Measurements from ENCODE around the gene ZCCHC14.

ZCCHC14 gene

GRCh38 chr16:87492721-87493607 lies at the start of gene ZCCHC14:
TSS of gene ZCCHC14 (minus strand) at chr16:87493024. CDS start at chr16:87492238, 786 bp downstream.
- Histone ChIP-seq H3K4me3 (peak within 1 kb of the TSS; percentile 85), H4K20me1 (peaks cover 55% of the 10 kb centered on the region), H3K4me2 (peak within 1 kb of the TSS; percentile 98), H3K27ac (peak within 1 kb of the TSS; percentile 91), H3K4me1 (peaks cover 75% of the 10 kb centered on the region), H3K27me3 (no peaks in the 10 kb centered on the region), H3K36me3 (no peaks in the 10 kb centered on the region), H3K9me3 (no peaks in the 10 kb centered on the region), H3K9ac (peak within 1 kb of the TSS; percentile 89)
- no peak for TF ChIP-seq Cebpa-rat (IDR thresholded peaks at IDR 0.05)

- Histone ChIP-seq H3K4me2 (peak overlapping the region; percentile 88), H3K36me3 (peaks cover 4% of the 10 kb centered on the region; the same call in 1 of the 2 replicates), H3K4me1 (peaks cover 53% of the 10 kb centered on the region), H3K27ac (no peak overlapping the region), H3K27me3 (no peaks in the 10 kb centered on the region), H4K20me1 (no peaks in the 10 kb centered on the region), H3K4me3 (0 out of 2 replicates have a peak overlapping the region, but pooled peaks have one; percentile 15), H3K9ac (no peak overlapping the region), H3K9me3 (peaks cover 24% of the 10 kb centered on the region)
- TF ChIP-seq Cebpa-rat (IDR thresholded peaks at IDR 0.05): no peak
These were observed 49.0 kb upstream of the ZCCHC14 start for GRCh38 chr16:87541872-87542234.

- Histone ChIP-seq H3K4me3 (peak overlapping the region; percentile 44), H3K4me1 (peaks cover 53% of the 10 kb centered on the region), H3K9ac (no peak overlapping the region), H4K20me1 (no peaks in the 10 kb centered on the region), H3K27ac (no peak overlapping the region; the same call in 1 of the 2 replicates), H3K27me3 (no peaks in the 10 kb centered on the region), H3K36me3 (peaks cover 4% of the 10 kb centered on the region; the same call in 1 of the 2 replicates), H3K4me2 (peak overlapping the region; percentile 88), H3K9me3 (peaks cover 19% of the 10 kb centered on the region)
- no peak for TF ChIP-seq Cebpa-rat (IDR thresholded peaks at IDR 0.05)
These were observed 48.5 kb upstream of the ZCCHC14 start for GRCh38 chr16:87541147-87541871.

GRCh38 chr16:87540897-87541146 lies 48.0 kb upstream of the ZCCHC14 start:
- Histone ChIP-seq H3K9me3 (peaks cover 14% of the 10 kb centered on the region), H3K27ac (no peak overlapping the region), H3K9ac (no peak overlapping the region), H3K4me2 (peak overlapping the region; percentile 88), H4K20me1 (no peaks in the 10 kb centered on the region), H3K4me1 (peaks cover 53% of the 10 kb centered on the region), H3K36me3 (no peaks in the 10 kb centered on the region), H3K27me3 (no peaks in the 10 kb centered on the region), H3K4me3 (peak overlapping the region; percentile 44)
- no peak for TF ChIP-seq Cebpa-rat (IDR thresholded peaks at IDR 0.05)

- Histone ChIP-seq H3K27me3 (no peaks in the 10 kb centered on the region), H3K9me3 (peaks cover 9% of the 10 kb centered on the region; the same call in 1 of the 2 replicates), H3K4me3 (no peak overlapping the region), H3K27ac (no peak overlapping the region), H4K20me1 (no peaks in the 10 kb centered on the region), H3K9ac (no peak overlapping the region), H3K4me2 (peak overlapping the region; percentile 88), H3K36me3 (no peaks in the 10 kb centered on the region), H3K4me1 (peaks cover 53% of the 10 kb centered on the region)
- no peak for TF ChIP-seq Cebpa-rat (IDR thresholded peaks at IDR 0.05)
These were observed 47.5 kb upstream of the ZCCHC14 start for GRCh38 chr16:87540072-87540896.

- H3K4me1 ChIP-seq: peaks cover 41% of the 10 kb centered on the region
- no peaks in the 10 kb centered on the region for H3K27me3 ChIP-seq
- H3K36me3 ChIP-seq: no peaks in the 10 kb centered on the region
- no peak for TF ChIP-seq Cebpa-rat (IDR thresholded peaks at IDR 0.05)
- H3K9me3 ChIP-seq: 0 out of 2 replicates have a peak, but pooled peaks cover 6% of the 10 kb centered on the region
- no peak overlapping the region for H3K27ac ChIP-seq
- no peaks in the 10 kb centered on the region for H4K20me1 ChIP-seq
- H3K4me2 ChIP-seq: no peak overlapping the region
- no peak overlapping the region for H3K9ac ChIP-seq
- H3K4me3 ChIP-seq: no peak overlapping the region
These were observed 46.3 kb upstream of the ZCCHC14 start for GRCh38 chr16:87539113-87539512.

- Histone ChIP-seq H4K20me1 (no peaks in the 10 kb centered on the region), H3K9me3 (peaks cover 11% of the 10 kb centered on the region; the same call in 1 of the 2 replicates), H3K9ac (no peak overlapping the region), H3K36me3 (no peaks in the 10 kb centered on the region), H3K27ac (no peak overlapping the region), H3K27me3 (no peaks in the 10 kb centered on the region), H3K4me1 (peaks cover 36% of the 10 kb centered on the region), H3K4me2 (no peak overlapping the region), H3K4me3 (no peak overlapping the region)
- TF ChIP-seq Cebpa-rat (IDR thresholded peaks at IDR 0.05): no peak
These were observed 45.8 kb upstream of the ZCCHC14 start for GRCh38 chr16:87538594-87538993.

GRCh38 chr16:87538160-87538559 lies 45.3 kb upstream of the ZCCHC14 start:
- TF ChIP-seq Cebpa-rat (IDR thresholded peaks at IDR 0.05): no peak
- Histone ChIP-seq H3K4me1 (peaks cover 32% of the 10 kb centered on the region), H3K4me2 (no peak overlapping the region), H3K9me3 (peaks cover 16% of the 10 kb centered on the region), H3K27ac (no peak overlapping the region), H3K9ac (no peak overlapping the region), H3K27me3 (no peaks in the 10 kb centered on the region), H3K4me3 (no peak overlapping the region), H4K20me1 (no peaks in the 10 kb centered on the region), H3K36me3 (no peaks in the 10 kb centered on the region)

- H3K4me1 ChIP-seq: peaks cover 18% of the 10 kb centered on the region
- H3K4me2 ChIP-seq: no peak overlapping the region
- no peaks in the 10 kb centered on the region for H3K27me3 ChIP-seq
- no peaks in the 10 kb centered on the region for H3K36me3 ChIP-seq
- H3K27ac ChIP-seq: no peak overlapping the region
- no peak overlapping the region for H3K4me3 ChIP-seq
- no peak for TF ChIP-seq Cebpa-rat (IDR thresholded peaks at IDR 0.05)
- H4K20me1 ChIP-seq: no peaks in the 10 kb centered on the region
- peaks cover 28% of the 10 kb centered on the region for H3K9me3 ChIP-seq
- H3K9ac ChIP-seq: no peak overlapping the region
These were observed 43.9 kb upstream of the ZCCHC14 start for GRCh38 chr16:87536795-87537142.

Data from BLaER1 (cell line).